Measurements from ENCODE around the gene RASSF4. TPM values are rescaled to one million over a fixed set of nuclear protein-coding genes. Genes with fewer than 3 reads are reported as not detected.

Gene RASSF4
- total RNA-seq, 1 experiment from 2014 or later = 11.5 TPM

DNA sequence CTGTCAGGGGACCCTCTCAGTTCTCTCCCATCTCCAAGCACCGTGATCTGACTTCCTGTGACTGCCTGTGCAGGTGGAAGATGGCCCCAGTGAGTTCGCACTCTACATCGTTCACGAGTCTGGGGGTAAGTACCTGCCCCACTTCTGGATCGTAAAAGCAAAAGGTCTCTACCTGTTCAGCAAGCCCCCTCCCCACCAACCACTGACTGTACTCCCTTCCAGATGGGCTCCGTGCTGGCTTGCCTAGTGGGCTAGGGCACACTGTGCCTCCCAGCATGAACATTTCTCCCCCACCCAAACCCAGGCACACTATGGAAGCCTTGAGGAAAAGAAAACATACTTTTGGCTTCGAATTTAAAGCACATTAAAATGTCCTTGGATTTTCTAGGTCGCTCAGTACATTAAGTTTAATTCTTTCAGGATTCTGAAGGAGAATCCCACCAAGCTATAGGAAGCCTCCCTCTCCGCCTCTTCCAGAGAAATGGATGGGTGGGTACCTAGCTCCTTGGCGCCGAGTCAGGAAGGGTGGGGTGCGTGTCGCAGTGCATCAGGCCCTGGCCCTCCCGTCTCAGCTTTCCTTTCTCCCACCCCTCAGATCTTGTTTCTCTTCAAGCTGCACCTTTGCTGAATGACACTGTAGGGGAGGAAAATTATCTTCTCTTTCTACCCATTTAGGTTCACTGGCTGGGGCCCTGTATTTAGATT, 30.1 kb downstream of the RASSF4 start:
- no peak overlapping the region for H2BK15ac ChIP-seq (ENCODE audit: low read depth, low read length)
- H3K14ac ChIP-seq (ENCODE audit: insufficient read depth, low read length) = 0 out of 2 replicates have a peak overlapping the region, but pooled peaks have one; percentile 22
- no peak overlapping the region for H2BK12ac ChIP-seq (ENCODE audit: insufficient read length, low read depth, low read length)
- no peak overlapping the region for H3K23ac ChIP-seq (ENCODE audit: insufficient read length, low read depth, low read length)
- H4K5ac ChIP-seq (ENCODE audit: insufficient read length, low read depth, low read length) = no peak overlapping the region
- no peaks in the 10 kb centered on the region for H3K9me3 ChIP-seq (ENCODE audit: control insufficient read depth, low read depth, low read length)
- Mint-ChIP-seq H3K4me3 (peak overlapping the region; percentile 31 to 52), H3K9me3 (no peaks in the 10 kb centered on the region; a peak in 2 of 5 replicates), H3K4me1 (peaks cover 86 to 91% of the 10 kb centered on the region in 2 experiments), H3K27ac (peak overlapping the region; percentile 56 to 96 (median 94)), H3K27me3 (ENCODE audit: low read depth) (peaks cover 3% of the 10 kb centered on the region), H3K36me3 (ENCODE audit: insufficient read depth in 1 of 3, low read depth in 3 of 3) (peaks cover 7 to 23% (median 11%) of the 10 kb centered on the region in 3 experiments; a peak in 6 of 7 replicates)
- no peaks in the 10 kb centered on the region for H3K23me2 ChIP-seq (ENCODE audit: insufficient read length, low read depth, low read length, poor library complexity, severe bottlenecking)
- H2BK20ac ChIP-seq (ENCODE audit: low read depth, low read length, poor library complexity, severe bottlenecking) = no peak overlapping the region
- H3K4me1 ChIP-seq (ENCODE audit: insufficient read depth, low read length) = peaks cover 12% of the 10 kb centered on the region; the same call in 1 of the 2 replicates
- no peak overlapping the region for H3K56ac ChIP-seq (ENCODE audit: insufficient read length, low read depth, low read length)
- H2BK5ac ChIP-seq (ENCODE audit: insufficient read length, low read length) = no peak overlapping the region
- peak; percentile 22 for DNase-seq
- no peaks in the 10 kb centered on the region for H3K27me3 ChIP-seq (ENCODE audit: insufficient read depth, low read length)
- no peak overlapping the region for H3K9ac ChIP-seq (ENCODE audit: extremely low read depth, insufficient read length, low read length)
- H4K91ac ChIP-seq (ENCODE audit: insufficient read length, low read depth, low read length) = no peak overlapping the region
- TF ChIP-seq, protein P1, sequence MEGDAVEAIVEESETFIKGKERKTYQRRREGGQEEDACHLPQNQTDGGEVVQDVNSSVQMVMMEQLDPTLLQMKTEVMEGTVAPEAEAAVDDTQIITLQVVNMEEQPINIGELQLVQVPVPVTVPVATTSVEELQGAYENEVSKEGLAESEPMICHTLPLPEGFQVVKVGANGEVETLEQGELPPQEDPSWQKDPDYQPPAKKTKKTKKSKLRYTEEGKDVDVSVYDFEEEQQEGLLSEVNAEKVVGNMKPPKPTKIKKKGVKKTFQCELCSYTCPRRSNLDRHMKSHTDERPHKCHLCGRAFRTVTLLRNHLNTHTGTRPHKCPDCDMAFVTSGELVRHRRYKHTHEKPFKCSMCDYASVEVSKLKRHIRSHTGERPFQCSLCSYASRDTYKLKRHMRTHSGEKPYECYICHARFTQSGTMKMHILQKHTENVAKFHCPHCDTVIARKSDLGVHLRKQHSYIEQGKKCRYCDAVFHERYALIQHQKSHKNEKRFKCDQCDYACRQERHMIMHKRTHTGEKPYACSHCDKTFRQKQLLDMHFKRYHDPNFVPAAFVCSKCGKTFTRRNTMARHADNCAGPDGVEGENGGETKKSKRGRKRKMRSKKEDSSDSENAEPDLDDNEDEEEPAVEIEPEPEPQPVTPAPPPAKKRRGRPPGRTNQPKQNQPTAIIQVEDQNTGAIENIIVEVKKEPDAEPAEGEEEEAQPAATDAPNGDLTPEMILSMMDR (conservative IDR thresholded peaks at IDR 0.05) = no peak
- H3K79me2 ChIP-seq (ENCODE audit: insufficient read depth, low read length) = no peaks in the 10 kb centered on the region
- H4K8ac ChIP-seq (replicated peaks; ENCODE audit: insufficient read length, low read depth, low read length) = no peak overlapping the region
- peak overlapping the region; percentile 5 for H3K4me2 ChIP-seq (ENCODE audit: insufficient read depth, insufficient read length, low read length)
- no peak overlapping the region for H2AFZ ChIP-seq (ENCODE audit: low read length)
- peak overlapping the region; percentile 22 for H3K18ac ChIP-seq (ENCODE audit: insufficient read length, low read depth, low read length)
- H2AK5ac ChIP-seq (ENCODE audit: insufficient read length, low read length) = no peak overlapping the region
- H3K4ac ChIP-seq (ENCODE audit: low read depth, low read length) = no peak overlapping the region
- no CpG with 5 or more reads among the region's 14 CpGs for WGBS (ENCODE audit: extremely low coverage, insufficient read length, low lambda C conversion rate)
- H4K20me1 ChIP-seq (ENCODE audit: control insufficient read depth, insufficient read depth, insufficient read length) = no peaks in the 10 kb centered on the region
- no peak overlapping the region for H2BK120ac ChIP-seq (ENCODE audit: low read depth, low read length, poor library complexity, severe bottlenecking)
- H3K27ac ChIP-seq (ENCODE audit: insufficient read length, low read depth, low read length) = no peak overlapping the region
- no peak overlapping the region for H3T11ph ChIP-seq (ENCODE audit: low read length)
- no peaks in the 10 kb centered on the region for H3K79me1 ChIP-seq (ENCODE audit: insufficient read depth, low read depth, low read length, poor library complexity, severe bottlenecking)
